Chondrocyte (in vitro differentiated cells): ENCODE data around the gene CACNA1C. TPM values are rescaled to one million over a fixed set of nuclear protein-coding genes. Genes with fewer than 3 reads are reported as not detected.

Experiments
- DNase-seq: peaks from one replicate; pipeline ENCODE4 v3.0.0; 2021; ENCODE audit warnings: mixed read lengths, low spot score
- H3K27ac Mint-ChIP-seq: one replicate; pipeline ENCODE4 v1.8.0; 2021; ENCODE audit warnings: mild to moderate bottlenecking, moderate library complexity, mixed read lengths; ENCODE audit not compliant: unreplicated experiment
- H3K27me3 Mint-ChIP-seq: 2 replicates; pipeline ENCODE4 v1.8.0; 2021; ENCODE audit warnings: low read depth, mixed read lengths
- H3K36me3 Mint-ChIP-seq: 2 replicates; pipeline ENCODE4 v1.8.0; 2021; ENCODE audit warnings: low read depth, mixed read lengths
- H3K4me1 Mint-ChIP-seq: 2 replicates; pipeline ENCODE4 v1.8.0; 2021; ENCODE audit warnings: low read depth, mild to moderate bottlenecking, mixed read lengths
- H3K4me3 Mint-ChIP-seq: one replicate; pipeline ENCODE4 v1.8.0; 2021; ENCODE audit warnings: mild to moderate bottlenecking, moderate library complexity, mixed read lengths; ENCODE audit not compliant: unreplicated experiment
- H3K9me3 Mint-ChIP-seq: 2 replicates; pipeline ENCODE4 v1.8.0; 2021; ENCODE audit warnings: low read depth, mixed read lengths
- CTCF ChIP-seq: fragments of 200-600 bp; sonication (generic); IDR thresholded peaks from 2 replicates; pipeline ENCODE4 v1.5.0; 2021; ENCODE audit warnings: antibody characterized with exemption, mild to moderate bottlenecking, moderate library complexity
- total RNA-seq: library from RNA; stranded (reverse); gene quantifications from 3 replicates; pipeline ENCODE4 v1.2.1, GENCODE V29; 2021

Gene CACNA1C
- total RNA-seq, 1 donor from 2014 or later = 27.0 TPM

GRCh38 chr12:2570562-2570961, 517.8 kb downstream of the CACNA1C start:
- no peak for DNase-seq
- Mint-ChIP-seq H3K27me3 (no peaks in the 10 kb centered on the region), H3K27ac (no peak overlapping the region), H3K4me3 (no peak overlapping the region), H3K9me3 (no peaks in the 10 kb centered on the region), H3K36me3 (peaks cover 24% of the 10 kb centered on the region), H3K4me1 (no peaks in the 10 kb centered on the region)
- TF ChIP-seq CTCF = no peak

GRCh38 chr12:2574355-2574935, 521.7 kb downstream of the CACNA1C start:
- TF ChIP-seq CTCF = no peak
- H3K9me3 Mint-ChIP-seq = no peaks in the 10 kb centered on the region
- H3K4me1 Mint-ChIP-seq = no peaks in the 10 kb centered on the region
- no peaks in the 10 kb centered on the region for H3K27me3 Mint-ChIP-seq
- no peak for DNase-seq
- peaks cover 25% of the 10 kb centered on the region for H3K36me3 Mint-ChIP-seq
- no peak overlapping the region for H3K4me3 Mint-ChIP-seq
- H3K27ac Mint-ChIP-seq = no peak overlapping the region

GRCh38 chr12:2575245-2575644, 522.5 kb downstream of the CACNA1C start:
- H3K4me3 Mint-ChIP-seq = no peak overlapping the region
- H3K27ac Mint-ChIP-seq = no peak overlapping the region
- no peak for DNase-seq

GRCh38 chr12:2578211-2578610, 525.4 kb downstream of the CACNA1C start:
- Mint-ChIP-seq H3K27ac (no peak overlapping the region), H3K27me3 (no peaks in the 10 kb centered on the region), H3K36me3 (peaks cover 16% of the 10 kb centered on the region), H3K4me3 (no peak overlapping the region), H3K4me1 (peaks cover 7% of the 10 kb centered on the region), H3K9me3 (no peaks in the 10 kb centered on the region)
- DNase-seq = no peak
- TF ChIP-seq CTCF = no peak

More at GRCh38 chr12:2575245-2575644, 522.5 kb downstream of the CACNA1C start:
- H3K9me3 Mint-ChIP-seq = no peaks in the 10 kb centered on the region
- no peaks in the 10 kb centered on the region for H3K27me3 Mint-ChIP-seq
- H3K4me1 Mint-ChIP-seq = no peaks in the 10 kb centered on the region
- peaks cover 23% of the 10 kb centered on the region for H3K36me3 Mint-ChIP-seq
- no peak for TF ChIP-seq CTCF

- Mint-ChIP-seq H3K4me1 (peaks cover 7% of the 10 kb centered on the region), H3K9me3 (no peaks in the 10 kb centered on the region), H3K4me3 (no peak overlapping the region), H3K27me3 (no peaks in the 10 kb centered on the region), H3K36me3 (peaks cover 17% of the 10 kb centered on the region), H3K27ac (no peak overlapping the region)
- no peak for DNase-seq
- TF ChIP-seq CTCF = no peak
Measured at GRCh38 chr12:2578772-2579171, 526.0 kb downstream of the CACNA1C start.
